DND-41 (cell line): ENCODE results near the gene QRSL1.

Experiments used
- ATAC-seq: fragments of 200-7000 bp; cut with Tn5 transposase; 3 replicates; pipeline ENCODE4 v1.9.1; 2021; ENCODE audit warnings: low read depth; ENCODE audit not compliant: insufficient read depth
- DNase-seq: peaks from one replicate; pipeline ENCODE4 v3.0.0-alpha.2; 2020
- H2AFZ ChIP-seq: 2 replicates; pipeline ENCODE4 v1.6.0; 2012; ENCODE audit warnings: low read depth, low read length
- H3K27ac ChIP-seq: 2 replicates; pipeline ENCODE4 v1.5.1; 2012; ENCODE audit warnings: low read length, inconsistent platforms
- H3K27me3 ChIP-seq: fragments of 200-600 bp; sonication (generic); 2 replicates; pipeline ENCODE4 v1.6.0; 2012; ENCODE audit warnings: low read length, mild to moderate bottlenecking, inconsistent platforms; ENCODE audit not compliant: insufficient read depth, poor library complexity
- H3K36me3 ChIP-seq: 2 replicates; pipeline ENCODE4 v1.5.1; 2012; ENCODE audit warnings: low read length, inconsistent platforms; ENCODE audit not compliant: insufficient read depth
- H3K4me1 ChIP-seq: 2 replicates; pipeline ENCODE4 v1.5.1; 2012; ENCODE audit warnings: mild to moderate bottlenecking, low read length; ENCODE audit not compliant: insufficient read depth
- H3K4me2 ChIP-seq: 2 replicates; pipeline ENCODE4 v1.6.0; 2012; ENCODE audit warnings: mild to moderate bottlenecking, moderate library complexity, low read length, inconsistent platforms; ENCODE audit not compliant: insufficient read depth
- H3K4me3 ChIP-seq, 2 experiments: fragments of 200-600 bp in 1 of 2; shearing (Covaris generic) in 1 of 2; 2 replicates each; pipeline ENCODE4 v1.5.1; 2012 to 2016; ENCODE audit warnings: inconsistent platforms in 2 of 2, low read length in 2 of 2, mild to moderate bottlenecking in 2 of 2, low read depth in 1 of 2, moderate library complexity in 1 of 2
- H3K79me2 ChIP-seq: 2 replicates; pipeline ENCODE4 v1.6.0; 2012; ENCODE audit warnings: low read length, inconsistent platforms; ENCODE audit not compliant: insufficient read depth
- H3K9ac ChIP-seq: 2 replicates; pipeline ENCODE4 v1.6.0; 2012; ENCODE audit warnings: low read depth, mild to moderate bottlenecking, inconsistent platforms, low read length, moderate library complexity
- H3K9me3 ChIP-seq: 2 replicates; pipeline ENCODE4 v1.5.1; 2012; ENCODE audit warnings: low read length, moderate library complexity, mild to moderate bottlenecking, inconsistent platforms; ENCODE audit not compliant: insufficient read depth, severe bottlenecking
- H4K20me1 ChIP-seq: 2 replicates; pipeline ENCODE4 v1.6.0; 2012; ENCODE audit warnings: low read length; ENCODE audit not compliant: insufficient read depth
- EZH2 ChIP-seq: IDR thresholded peaks from 3 replicates; pipeline ENCODE4 v1.6.1; 2012; ENCODE audit warnings: borderline replicate concordance, low read depth, mild to moderate bottlenecking, moderate library complexity, low read length, inconsistent platforms; ENCODE audit not compliant: severe bottlenecking
- TF ChIP-seq, protein P1 (sequence below): IDR thresholded peaks from 2 replicates; pipeline ENCODE4 v1.5.1; 2012; ENCODE audit warnings: borderline replicate concordance, low read length, moderate library complexity, mild to moderate bottlenecking; ENCODE audit not compliant: poor library complexity, severe bottlenecking; ENCODE audit errors: extremely low read depth

The QRSL1 gene

DNA sequence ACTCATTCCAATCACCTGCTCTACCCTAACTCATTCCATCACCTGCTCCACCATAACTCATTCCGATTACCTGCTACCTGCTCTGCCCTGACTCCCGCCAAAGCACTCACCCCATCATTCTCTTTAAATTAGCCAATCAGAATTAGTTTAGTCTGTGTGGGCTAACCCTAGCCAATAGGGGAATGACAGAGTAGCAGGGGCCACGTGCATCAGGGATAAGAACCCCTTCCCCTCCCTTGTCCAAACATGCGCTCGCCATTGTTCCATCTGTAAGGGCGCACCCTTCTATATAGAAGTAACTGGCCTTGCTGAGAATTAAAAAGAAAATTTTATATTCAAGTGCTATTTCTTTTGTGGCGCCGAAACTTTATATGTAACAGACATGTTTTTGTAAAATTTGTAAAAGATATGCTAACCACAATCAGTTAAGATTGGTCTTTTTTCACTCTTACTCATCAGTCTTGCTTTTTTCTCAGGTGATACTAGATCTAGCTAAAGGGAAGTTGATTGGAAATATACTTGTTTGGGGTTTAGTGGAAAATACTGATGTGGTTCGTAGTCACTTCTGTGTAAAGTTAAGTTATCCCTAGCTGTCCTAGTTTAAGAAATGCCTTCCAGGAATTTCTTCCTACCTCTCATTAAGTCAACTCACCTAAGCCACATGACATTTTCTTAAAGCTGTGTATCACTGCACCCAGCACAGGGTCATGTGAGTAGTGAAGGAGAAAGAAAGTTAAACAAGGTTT is 16.5 kb upstream of the QRSL1 start:
- no peaks in the 10 kb centered on the region for H3K9me3 ChIP-seq
- no peak overlapping the region for H2AFZ ChIP-seq
- H3K79me2 ChIP-seq, result no peaks in the 10 kb centered on the region
- no peak overlapping the region for H3K4me3 ChIP-seq
- no peak overlapping the region for H3K4me2 ChIP-seq
- ATAC-seq, result no peak
- no peak for DNase-seq
- TF ChIP-seq EZH2, result no peak
- TF ChIP-seq, protein P1, sequence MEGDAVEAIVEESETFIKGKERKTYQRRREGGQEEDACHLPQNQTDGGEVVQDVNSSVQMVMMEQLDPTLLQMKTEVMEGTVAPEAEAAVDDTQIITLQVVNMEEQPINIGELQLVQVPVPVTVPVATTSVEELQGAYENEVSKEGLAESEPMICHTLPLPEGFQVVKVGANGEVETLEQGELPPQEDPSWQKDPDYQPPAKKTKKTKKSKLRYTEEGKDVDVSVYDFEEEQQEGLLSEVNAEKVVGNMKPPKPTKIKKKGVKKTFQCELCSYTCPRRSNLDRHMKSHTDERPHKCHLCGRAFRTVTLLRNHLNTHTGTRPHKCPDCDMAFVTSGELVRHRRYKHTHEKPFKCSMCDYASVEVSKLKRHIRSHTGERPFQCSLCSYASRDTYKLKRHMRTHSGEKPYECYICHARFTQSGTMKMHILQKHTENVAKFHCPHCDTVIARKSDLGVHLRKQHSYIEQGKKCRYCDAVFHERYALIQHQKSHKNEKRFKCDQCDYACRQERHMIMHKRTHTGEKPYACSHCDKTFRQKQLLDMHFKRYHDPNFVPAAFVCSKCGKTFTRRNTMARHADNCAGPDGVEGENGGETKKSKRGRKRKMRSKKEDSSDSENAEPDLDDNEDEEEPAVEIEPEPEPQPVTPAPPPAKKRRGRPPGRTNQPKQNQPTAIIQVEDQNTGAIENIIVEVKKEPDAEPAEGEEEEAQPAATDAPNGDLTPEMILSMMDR, result no peak
- no peaks in the 10 kb centered on the region for H4K20me1 ChIP-seq
- H3K9ac ChIP-seq, result no peak overlapping the region
- H3K27me3 ChIP-seq, result no peaks in the 10 kb centered on the region
- no peak overlapping the region for H3K27ac ChIP-seq
- no peaks in the 10 kb centered on the region for H3K4me1 ChIP-seq
- no peaks in the 10 kb centered on the region; the same call in 1 of the 2 replicates for H3K36me3 ChIP-seq

DNA sequence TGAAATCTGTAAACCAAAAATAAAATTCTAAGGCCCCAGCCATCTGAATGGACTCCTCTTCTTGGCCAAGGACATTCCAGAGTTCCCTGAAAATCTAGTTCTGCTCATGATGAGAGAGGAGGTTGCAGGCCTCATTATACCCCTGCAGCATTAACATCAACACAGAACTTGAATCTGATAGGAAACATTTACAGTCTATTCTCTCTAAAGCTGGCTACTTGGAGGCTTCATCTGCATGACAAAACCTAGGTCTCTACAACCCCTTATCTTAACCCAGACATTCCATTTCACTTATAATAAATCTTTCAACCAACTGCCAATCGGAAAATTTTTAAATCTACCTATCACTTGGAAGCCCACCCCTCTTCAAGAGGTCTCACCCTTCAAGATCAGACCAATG is 15.8 kb upstream of the QRSL1 start:
- no peaks in the 10 kb centered on the region for H4K20me1 ChIP-seq
- peaks cover 5% of the 10 kb centered on the region; the same call in 1 of the 2 replicates for H3K36me3 ChIP-seq
- TF ChIP-seq, protein P1, result no peak
- no peak for TF ChIP-seq EZH2
- no peak overlapping the region for H3K27ac ChIP-seq
- H3K4me3 ChIP-seq, result no peak overlapping the region
- no peaks in the 10 kb centered on the region for H3K9me3 ChIP-seq
- no peak for ATAC-seq
- H3K9ac ChIP-seq, result no peak overlapping the region
- no peak overlapping the region for H3K4me2 ChIP-seq
- H3K27me3 ChIP-seq, result no peaks in the 10 kb centered on the region
- H3K4me1 ChIP-seq, result no peaks in the 10 kb centered on the region
- no peak overlapping the region for H2AFZ ChIP-seq
- DNase-seq, result no peak
- no peaks in the 10 kb centered on the region for H3K79me2 ChIP-seq

DNA sequence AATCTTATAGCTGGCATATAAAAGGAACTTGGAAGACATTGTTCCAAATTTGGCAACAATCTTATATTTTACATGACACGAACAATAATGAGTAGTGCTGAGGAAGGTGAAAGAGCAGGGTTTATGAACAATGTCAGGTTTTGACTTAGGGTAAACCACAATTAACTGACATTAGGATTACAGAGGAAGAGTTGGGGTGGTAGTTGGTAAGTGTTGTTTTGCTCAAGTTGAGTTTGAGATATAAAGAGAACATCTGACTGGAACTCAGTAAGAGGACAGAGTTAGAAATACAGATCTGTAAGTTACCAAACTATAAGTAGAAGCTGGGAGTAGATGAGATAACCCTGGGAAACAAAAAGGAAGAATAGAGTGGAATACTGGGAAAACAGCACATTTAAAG is 15.2 kb upstream of the QRSL1 start:
- no peak overlapping the region for H3K9ac ChIP-seq
- no peak overlapping the region for H3K27ac ChIP-seq
- peaks cover 5% of the 10 kb centered on the region; the same call in 1 of the 2 replicates for H3K36me3 ChIP-seq
- no peaks in the 10 kb centered on the region for H3K27me3 ChIP-seq
- TF ChIP-seq, protein P1, result no peak
- TF ChIP-seq EZH2, result no peak
- no peak overlapping the region for H2AFZ ChIP-seq
- ATAC-seq, result no peak
- no peaks in the 10 kb centered on the region for H3K4me1 ChIP-seq
- H3K4me2 ChIP-seq, result no peak overlapping the region
- H4K20me1 ChIP-seq, result no peaks in the 10 kb centered on the region
- no peak overlapping the region for H3K4me3 ChIP-seq
- DNase-seq, result no peak
- H3K9me3 ChIP-seq, result no peaks in the 10 kb centered on the region
- H3K79me2 ChIP-seq, result no peaks in the 10 kb centered on the region
